ENCODE data around the gene QPRT.
"Not testable (repeated sequence)": the region's sequence is repeated elsewhere in the genome, so short reads cannot be mapped to it uniquely, and the experiment has no call there.

QPRT gene

DNA sequence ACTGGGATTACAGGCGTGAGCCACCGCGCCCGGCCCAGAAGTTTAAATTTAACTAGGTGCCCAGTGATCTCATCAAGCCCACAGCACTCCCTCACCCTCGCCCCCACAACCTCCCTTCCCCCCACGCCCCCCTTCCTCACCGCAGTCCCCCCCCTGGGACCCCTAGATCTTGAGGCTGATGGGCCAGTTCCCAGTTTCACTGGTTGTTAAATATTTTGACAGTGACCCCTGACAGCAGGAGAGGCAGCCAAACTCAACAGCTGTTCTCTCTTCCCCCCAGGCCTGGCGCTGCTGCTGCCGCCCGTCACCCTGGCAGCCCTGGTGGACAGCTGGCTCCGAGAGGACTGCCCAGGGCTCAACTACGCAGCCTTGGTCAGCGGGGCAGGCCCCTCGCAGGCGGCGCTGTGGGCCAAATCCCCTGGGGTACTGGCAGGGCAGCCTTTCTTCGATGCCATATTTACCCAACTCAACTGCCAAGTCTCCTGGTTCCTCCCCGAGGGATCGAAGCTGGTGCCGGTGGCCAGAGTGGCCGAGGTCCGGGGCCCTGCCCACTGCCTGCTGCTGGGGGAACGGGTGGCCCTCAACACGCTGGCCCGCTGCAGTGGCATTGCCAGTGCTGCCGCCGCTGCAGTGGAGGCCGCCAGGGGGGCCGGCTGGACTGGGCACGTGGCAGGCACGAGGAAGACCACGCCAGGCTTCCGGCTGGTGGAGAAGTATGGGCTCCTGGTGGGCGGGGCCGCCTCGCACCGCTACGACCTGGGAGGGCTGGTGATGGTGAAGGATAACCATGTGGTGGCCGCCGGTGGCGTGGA is 15.6 kb downstream of the QPRT start:
- no peak for DNase-seq

DNA sequence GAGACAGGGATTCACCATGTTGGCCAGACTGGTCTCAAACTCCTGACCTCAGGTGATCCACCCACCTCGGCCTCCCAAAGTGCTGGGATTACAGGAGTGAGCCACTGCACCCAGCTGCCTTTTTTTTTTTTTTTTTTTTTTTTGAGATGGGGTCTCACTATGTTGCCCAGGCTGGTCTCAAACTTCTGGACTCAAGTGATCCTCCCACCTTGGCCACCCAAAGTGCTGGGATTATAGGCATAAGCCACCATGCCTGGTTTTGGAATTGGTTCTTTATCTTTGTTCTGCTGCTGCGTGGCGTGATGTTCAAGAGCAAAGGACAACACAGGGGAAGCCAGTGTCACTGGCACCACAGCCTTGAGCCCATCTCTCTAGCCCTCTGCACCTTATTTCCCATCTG is 16.7 kb downstream of the QPRT start:
- not testable (repeated sequence) for DNase-seq

DNA sequence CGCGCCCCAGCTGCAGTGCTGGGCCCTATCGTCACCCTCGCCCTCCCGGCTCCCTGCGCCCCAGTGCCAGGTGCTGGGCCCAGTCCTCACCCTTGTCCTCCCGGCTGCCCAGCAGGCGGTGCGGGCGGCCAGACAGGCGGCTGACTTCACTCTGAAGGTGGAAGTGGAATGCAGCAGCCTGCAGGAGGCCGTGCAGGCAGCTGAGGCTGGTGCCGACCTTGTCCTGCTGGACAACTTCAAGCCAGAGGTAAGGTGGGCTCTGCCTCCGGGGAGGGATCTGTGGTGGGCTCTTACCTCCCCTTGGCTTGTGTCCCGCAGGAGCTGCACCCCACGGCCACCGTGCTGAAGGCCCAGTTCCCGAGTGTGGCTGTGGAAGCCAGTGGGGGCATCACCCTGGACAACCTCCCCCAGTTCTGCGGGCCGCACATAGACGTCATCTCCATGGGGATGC is 17.9 kb downstream of the QPRT start:
- DNase-seq = no peak

DNA sequence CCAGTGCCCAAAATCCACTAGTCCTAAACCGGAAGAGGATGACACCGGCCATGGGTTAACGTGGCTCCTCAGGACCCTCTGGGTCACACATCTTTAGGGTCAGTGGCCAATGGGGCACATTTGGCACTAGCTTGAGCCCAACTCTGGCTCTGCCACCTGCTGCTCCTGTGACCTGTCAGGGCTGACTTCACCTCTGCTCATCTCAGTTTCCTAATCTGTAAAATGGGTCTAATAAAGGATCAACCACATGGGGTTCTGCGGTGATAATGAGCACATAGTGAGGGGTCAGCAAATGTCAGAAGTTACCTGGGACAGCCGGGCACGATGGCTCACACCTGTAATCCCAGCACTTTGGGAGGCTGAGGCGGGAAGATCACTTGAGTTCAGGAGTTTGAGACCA is 18.4 kb downstream of the QPRT start:
- DNase-seq = no peak

DNA sequence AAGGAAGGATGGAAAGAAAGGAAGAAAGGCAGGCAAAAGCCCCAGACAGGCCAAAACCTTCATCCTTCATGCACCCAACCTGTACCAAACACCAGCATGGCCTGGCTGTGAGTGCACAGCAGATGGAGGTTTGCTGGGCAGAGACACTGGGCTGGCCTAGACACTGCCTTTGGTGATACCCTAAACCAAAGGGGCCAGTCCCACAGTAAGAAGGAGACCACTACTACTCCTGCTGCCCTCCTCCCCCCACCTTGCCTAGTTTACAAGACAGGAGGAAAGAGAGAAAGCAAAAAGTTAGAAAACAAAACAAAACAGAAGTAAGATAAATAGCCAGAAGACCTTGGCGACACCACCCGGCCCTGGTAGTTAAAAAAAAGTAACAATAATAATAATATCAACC is 19.1 kb downstream of the QPRT start:
- no peak for DNase-seq

DNA sequence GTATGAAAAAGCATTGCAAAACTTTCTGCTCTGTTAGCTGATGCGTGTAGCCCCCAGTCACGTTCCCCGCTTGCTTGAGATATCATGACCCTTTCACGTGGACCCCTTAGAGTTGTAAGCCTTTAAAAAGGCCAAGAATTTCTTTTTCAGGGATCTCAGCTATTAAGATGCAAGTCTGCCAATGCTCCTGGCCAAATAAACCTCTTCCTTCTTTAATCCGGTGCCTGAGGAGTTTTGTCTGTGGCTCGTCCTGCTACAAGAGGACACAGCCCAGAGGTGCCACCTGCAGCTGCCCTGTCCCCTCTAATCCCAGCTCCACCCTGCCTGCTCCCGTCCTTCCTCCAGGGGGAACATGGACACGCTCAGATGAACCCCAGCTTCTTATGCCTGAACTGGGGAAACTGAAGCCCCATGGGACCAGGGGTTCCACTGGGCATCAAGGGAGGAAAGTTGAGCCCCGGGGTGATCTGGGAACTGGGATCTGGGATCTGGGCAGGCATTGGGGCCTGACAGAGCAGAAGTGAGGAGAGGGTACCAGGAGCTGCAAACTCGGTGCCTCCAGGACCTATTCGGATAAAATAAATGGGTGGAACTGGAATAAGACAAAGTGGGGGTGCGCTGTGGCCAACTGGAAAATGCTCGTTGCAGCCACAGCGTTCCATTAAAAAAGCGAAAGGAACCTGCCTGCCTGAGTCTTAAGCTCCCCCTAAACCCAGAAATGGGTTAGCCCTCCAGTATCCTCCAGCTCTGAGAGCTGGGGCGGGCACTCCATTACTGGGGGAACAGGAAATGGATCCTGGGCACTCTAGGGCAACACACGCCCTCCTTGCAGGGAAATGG is 19.7 kb downstream of the QPRT start:
- DNase-seq = no peak

DNA sequence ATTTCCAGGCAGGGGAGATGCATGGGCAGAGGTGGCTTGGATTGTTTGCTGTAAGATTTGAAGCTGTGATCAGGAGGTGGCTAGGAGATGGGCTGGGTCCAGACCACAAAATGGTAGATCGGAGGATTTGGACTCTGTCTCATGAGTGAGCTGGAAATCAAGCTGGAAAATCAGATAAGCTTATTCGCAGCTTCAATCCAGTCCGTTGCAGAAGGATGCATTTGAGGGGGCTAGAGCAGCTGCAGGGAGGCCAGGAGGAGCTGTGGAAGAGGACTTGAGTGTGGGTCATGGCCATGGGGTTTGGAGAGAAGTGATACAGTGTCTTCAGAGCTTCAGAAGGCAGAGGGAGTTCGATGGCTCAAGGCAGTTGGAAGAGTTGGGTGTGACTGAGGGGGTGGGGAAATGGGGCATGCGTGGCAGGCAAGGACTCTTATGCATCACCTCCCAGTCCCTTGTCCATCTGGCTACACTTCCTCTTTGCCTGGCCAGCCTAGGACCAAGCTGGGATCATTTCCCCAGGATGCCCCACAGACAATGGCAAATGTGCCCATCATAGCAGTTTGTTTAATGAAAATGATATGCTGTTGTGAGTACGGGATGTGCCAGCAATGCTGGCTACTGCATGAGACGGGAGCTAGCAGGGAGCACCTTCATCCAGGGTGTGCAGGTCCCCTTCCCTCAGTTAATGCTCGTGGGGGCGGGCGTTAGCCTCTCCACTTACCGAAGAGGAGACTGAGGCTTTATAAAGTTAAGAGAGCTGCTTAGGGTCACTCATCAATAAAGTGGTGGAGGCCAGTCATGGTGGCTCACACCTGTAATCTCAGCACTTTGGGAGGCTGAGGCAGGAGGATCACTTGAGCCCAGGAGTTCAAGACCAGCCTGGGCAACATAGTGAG is 20.6 kb downstream of the QPRT start:
- DNase-seq = no peak

DNA sequence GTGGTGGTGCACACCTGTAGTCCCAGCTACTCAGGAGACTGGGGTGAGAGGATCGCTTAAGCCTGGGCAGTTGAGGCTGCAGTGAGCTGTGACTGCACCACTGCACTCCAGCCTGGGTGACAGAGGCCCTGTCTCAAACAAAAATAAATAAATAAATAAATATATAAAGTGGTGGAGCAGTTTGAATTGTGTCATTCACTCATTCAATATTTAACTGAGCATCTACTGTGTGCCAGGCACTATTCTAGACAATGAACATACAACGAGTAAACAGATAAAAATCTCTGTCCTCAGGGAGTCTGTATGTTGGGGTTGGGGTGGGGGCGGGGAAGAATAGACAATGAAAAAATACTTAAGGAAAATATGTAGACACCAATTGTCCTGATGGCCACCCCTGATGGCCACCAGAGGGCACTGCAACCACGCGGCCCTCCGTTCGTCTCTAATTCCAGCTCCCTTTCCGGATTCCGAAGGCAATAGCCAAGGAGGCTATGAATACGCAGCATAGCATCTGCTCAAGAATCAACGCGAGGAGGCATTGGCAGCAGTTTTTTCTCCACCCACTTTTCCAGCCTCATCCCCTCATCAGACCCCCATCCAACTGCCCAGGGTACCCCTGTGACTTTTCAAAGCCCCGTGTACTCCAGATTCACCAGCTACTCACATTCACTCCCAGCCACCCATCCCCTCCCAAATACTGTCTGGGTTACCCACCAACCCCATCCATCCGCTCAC is 21.4 kb downstream of the QPRT start:
- peak; percentile 75 to 77 for DNase-seq

DNA sequence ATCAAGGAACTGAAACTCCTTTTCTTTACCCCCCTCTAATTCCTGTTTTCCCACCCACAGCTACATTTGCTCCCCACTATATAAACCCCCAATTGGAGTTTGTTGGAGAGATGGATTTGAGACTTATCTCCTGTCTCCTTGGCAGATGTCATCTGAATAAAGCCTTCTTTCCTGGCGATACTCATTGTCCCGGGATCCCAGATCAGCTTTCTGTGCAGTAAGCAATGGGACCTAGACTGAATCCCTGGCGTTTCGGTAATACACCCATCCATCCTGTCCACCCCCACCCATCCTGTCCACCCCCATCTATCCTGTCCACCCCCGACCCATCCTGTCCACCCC is 22.2 kb downstream of the QPRT start:
- no peak for DNase-seq

DNA sequence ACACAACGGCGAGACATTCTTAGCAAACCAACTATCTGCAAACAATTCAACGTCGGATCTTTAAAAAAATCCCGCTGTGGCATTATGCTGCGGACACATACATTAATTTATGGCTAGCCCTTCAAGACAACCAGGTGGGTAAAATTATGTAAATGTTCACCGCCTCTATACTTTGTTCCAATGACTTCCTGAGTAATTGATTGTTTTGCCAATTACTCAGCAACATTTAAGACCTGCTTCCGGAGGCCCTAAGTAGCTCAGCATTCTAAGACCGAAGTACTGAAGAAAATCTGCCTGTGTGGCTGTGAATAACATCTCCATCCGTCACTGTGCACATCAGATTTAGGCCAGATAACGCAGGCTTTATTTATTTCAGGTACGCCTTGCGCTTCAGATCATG is 23.3 kb downstream of the QPRT start:
- DNase-seq = no peak

DNA sequence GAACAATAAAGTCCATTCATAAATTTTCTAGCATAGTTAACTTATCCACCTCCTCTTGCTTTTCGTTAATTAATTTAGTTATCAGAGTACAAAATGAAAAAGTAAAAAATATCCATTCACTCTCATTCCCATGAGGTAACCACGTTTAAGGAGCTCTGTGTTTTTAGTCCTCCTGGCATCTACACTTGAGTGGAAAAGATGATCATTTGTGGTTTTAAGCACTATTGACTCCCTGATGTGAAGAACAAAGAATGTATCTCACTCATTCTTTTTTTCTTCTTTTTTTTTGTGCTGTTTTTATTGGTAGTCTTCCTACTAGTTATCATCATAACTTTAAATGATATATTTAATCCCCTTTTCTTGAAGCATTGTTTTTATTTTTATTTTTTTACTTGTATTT is 26.1 kb downstream of the QPRT start:
- DNase-seq = no peak

DNA sequence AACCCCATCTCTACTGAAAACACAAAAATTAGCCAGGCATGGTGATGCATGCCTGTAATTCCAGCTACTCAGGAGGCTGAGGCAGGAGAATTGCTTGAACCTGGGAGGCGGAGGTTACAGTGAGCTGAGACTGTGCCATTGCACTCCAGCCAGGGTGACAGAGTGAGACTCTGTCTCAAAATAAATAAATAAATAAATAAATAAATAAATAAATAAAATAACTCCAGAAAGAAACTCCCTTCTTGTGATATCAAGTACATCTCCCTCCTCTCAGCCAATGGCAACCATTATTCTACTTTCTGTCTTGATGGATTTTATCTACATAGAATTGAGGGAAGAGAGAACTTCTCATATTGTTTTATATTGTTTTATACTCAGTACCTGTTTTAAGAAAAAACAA is 28.2 kb downstream of the QPRT start:
- not testable (repeated sequence) for DNase-seq

DNA sequence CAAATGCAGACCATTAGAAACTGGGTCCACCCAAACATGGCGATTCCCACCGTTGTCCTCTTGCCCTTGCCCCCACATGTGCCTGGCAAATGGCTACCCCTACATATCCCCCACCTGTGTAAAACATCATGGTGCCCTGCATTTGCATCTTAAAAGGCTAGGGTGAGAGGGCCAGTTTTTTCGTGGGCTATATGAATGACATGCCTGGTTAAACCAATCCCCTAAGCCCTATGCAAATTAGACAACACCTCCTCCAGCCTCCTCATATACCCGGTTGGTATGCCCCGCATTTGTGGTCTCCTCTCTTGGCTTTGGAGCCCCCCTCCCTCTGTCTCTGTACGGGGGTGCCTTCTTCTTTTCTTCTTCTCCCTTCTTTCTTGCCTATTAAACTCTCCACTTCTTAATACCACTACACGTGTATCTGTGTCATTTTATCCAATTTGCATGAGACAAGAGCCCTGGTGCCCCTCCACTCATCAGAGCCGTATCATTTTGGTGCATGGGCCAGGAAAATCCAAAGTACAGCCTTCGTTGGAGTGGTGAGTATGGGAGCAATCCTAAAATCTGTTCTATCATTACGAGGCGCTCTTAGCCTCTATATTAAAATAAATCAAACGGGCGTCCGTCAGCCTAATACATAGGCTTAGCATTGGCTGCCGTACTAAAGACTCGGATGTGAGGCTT is 30.1 kb downstream of the QPRT start:
- no peak for DNase-seq

DNA sequence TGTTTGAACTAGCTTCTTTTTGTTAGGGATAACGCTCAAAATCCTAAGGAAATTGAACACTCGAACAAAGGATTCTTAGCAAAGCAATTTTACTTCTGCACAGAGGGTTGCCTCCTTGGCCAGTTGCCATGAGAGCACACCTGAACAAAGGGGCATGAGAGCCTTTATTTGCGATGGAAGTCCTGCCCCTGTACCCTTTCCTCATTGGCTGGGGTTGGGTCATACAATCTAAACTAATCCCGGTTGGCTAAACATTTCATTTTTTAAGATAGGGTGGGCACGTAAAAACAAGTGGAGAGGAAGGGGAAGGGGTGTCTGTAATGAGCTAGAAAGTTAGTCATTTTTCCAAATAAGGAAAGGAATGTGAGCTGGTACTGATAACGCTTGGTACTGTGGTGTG is 30.7 kb downstream of the QPRT start:
- DNase-seq = not testable (repeated sequence)

DNA sequence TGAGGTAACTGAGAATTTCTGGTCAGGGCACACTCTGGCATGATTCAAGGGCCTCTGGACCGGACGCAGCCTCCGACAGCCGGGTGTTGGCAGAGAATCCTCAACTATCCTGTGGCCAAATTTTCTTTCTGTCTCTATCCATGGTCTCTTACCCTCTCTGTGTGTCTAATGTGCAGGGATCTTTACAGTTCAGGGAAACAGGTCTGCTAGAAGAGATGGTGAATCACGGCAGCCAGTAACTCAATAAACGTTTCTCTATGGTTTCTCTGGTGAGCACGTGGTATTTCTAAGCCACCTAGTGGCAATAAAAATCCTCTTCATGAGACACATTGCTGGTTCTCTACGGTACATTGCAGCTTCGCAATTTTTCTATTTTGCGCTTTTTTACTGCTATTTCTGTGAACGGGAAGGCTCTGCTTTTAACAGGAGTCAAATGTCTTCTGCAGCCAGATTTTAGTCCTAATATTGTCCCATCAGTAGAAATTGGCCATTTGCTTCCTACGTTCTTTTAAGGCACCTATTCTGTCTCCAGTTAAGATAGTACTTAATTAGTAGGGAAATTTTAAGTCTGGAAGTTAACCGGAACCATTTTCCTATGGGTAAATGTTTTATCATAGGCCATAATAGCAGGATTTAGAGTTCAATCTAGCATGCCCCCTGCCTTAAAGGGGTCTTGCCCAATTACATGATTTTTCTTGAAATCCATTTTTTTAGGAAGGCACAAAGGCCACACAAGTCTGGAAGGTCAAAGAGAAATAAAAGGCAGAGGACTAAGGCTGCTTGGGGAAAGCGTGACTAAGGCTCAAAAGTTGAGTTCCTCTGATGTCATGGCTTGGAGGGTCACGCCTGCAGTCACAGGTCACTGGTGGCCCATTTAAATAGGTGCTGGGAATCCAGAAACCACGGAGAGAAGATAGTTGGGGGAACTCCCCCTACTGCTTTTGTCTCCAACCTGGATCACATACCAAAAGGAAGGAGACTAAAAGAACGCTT is 31.5 kb downstream of the QPRT start:
- DNase-seq = peak; percentile 70 to 73

DNA sequence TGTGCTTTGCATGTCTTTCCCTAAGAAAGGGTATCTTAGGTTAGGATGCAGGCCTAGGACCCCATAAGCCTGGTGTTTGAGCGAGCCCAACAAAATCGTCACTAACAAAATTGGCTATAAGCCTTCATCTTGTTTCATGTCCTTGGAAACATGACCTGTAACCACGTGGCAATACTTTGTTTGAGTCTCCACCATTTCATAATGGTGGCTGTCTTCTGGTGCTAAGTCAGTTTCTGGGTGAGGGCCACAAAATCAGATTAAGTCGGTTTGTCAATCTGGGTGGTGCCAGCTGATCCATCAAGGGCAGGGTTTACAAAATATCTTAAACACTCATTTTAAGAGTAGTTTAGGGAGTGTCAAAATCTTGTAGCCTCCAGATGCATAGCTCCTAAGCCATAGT is 33.8 kb downstream of the QPRT start:
- DNase-seq = no peak

DNA sequence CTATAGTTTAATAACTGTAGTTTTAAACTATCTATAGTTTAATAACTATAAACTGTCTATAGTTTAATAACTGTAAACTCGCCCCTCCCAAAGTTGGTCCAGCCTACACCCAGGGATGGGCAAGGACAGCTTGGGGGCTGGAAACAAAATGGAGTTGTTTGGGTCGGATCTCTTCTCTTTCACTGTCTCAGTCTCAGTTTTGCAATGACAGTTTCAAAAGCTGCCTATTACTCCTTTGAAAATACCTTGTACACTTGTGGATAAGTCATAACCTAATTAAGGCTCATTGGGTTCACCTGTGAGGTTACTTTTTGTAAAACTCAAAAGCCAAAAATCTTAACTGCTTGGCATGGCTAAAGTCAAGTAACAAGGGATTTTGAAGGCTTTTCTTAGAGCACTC is 35.4 kb downstream of the QPRT start:
- DNase-seq = no peak

DNA sequence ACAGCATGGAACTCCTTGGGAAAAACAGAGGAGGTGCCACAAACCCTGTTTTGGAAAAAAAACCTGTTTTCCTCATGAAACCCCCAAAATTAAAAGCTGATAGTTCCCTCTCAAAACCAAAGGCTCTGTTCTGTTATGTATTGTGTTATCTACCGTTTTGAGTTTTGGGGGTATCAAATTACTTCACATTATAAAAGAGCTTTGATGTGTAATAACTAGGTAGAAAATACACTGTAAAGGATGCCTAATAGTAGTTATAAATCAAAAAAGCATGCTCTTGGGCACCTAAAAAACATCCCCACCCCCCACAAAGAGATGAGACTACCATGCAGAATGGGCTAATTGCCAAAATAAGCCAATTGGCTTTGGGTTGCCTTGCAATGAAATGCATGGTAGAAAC is 36.0 kb downstream of the QPRT start:
- no peak for DNase-seq

DNA sequence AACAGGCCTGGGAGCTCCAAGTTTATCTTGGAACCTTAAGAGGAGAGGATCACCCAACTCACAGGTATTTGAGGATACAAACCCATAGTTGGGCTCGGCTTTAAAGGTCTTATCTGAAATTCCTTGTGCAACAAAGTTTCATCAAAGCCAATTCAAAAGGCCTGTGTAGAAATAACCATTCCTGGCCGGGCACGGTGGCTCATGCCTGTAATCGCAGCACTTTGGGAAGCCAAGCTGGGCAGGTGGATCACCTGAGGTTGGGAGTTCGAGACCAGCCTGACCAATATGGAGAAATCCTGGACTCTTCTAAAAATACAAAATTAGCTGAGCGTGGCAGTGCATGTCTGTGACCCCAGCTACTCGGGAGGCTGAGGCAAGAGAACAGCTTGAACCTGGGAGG is 38.1 kb downstream of the QPRT start:
- no peak for DNase-seq

DNA sequence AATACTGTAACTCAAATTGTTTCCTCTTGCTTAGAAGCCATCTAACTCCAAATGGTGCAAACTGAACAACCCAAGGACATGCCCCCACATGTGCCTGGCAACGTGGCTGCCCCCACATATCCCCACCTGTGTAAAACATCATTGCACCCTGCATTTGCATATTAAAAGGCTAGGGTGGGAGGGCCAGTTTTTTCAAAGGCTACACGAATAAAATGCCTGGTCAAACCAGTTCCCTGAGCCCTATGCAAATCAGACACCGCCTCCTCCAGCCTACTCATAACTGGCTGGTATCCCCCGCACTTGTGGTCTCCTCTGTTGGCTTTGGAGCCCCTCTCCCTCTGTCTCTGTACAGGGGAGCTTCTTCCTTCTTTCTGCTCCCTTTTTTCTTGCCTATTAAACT is 40.1 kb downstream of the QPRT start:
- DNase-seq = no peak

DNA sequence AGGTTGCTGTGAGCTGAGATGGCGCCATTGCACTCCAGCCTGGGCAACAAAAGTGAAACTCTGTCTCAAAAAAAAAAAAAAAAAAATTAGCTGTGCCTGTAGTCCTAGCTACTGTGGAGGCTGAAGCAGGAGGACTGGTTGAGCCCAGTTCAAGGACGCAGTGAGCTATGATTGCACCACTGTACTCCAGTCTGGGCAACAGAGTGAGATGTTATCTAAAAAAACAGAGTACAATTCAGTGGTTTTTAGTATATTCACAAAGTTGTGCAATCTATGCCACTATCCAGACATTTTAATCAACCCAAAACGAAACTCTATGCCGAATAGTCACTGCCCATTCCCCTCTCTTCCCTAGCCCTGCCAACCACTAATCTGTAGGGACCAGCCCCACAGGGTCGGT is 41.7 kb downstream of the QPRT start:
- DNase-seq = no peak

Measured in SHP77 (cell line).